Nephron (organoid): ENCODE data around the gene LRP4.

Experiments
- H3K27ac Mint-ChIP-seq, 3 experiments: 2 replicates each; pipeline ENCODE4 v1.8.0; 2020; ENCODE audit warnings: mixed read lengths in 3 of 3, mild to moderate bottlenecking in 2 of 3, moderate library complexity in 1 of 3
- H3K27me3 Mint-ChIP-seq: 2 replicates; pipeline ENCODE4 v1.8.0; 2021; ENCODE audit warnings: low read depth, mild to moderate bottlenecking, moderate library complexity, mixed read lengths
- H3K36me3 Mint-ChIP-seq: 2 replicates; pipeline ENCODE4 v1.8.0; 2020; ENCODE audit warnings: low read depth, mixed read lengths
- H3K4me1 Mint-ChIP-seq: 2 replicates; pipeline ENCODE4 v1.8.0; 2020; ENCODE audit warnings: mixed read lengths
- H3K4me3 Mint-ChIP-seq, 3 experiments: 2 replicates each; pipeline ENCODE4 v1.8.0; 2020; ENCODE audit warnings: mild to moderate bottlenecking in 3 of 3, mixed read lengths in 3 of 3, moderate library complexity in 2 of 3
- H3K9me3 Mint-ChIP-seq: 2 replicates; pipeline ENCODE4 v1.8.0; 2020; ENCODE audit warnings: mixed read lengths
- TF ChIP-seq, protein P1 (sequence below), 3 experiments: fragments of 200-600 bp; sonication (generic); IDR thresholded peaks; one replicate each; pipeline ENCODE4 v1.5.0; 2021; ENCODE audit warnings: antibody characterized with exemption in 3 of 3; ENCODE audit not compliant: unreplicated experiment in 3 of 3

Gene LRP4

DNA sequence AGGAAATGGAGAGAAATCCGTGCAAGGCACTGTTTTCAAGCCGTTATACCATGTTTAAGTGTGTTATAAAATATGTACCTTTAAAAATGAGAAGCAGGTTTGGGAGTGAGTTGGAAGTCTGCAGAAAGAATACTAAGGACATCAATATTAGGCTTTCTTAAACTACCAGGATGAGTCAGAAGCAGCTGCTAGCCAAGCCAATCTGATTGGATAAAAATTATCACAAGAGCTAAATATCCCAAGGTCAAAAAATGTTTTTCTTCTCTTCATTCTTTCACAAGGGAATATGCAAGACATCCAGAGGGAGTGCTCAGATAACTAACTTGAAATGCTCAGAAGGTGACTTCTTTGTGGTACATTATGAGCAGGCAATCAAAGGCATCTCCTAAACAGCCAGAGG, 53.0 kb downstream of the LRP4 start:
- H3K4me3 Mint-ChIP-seq = no peak overlapping the region

DNA sequence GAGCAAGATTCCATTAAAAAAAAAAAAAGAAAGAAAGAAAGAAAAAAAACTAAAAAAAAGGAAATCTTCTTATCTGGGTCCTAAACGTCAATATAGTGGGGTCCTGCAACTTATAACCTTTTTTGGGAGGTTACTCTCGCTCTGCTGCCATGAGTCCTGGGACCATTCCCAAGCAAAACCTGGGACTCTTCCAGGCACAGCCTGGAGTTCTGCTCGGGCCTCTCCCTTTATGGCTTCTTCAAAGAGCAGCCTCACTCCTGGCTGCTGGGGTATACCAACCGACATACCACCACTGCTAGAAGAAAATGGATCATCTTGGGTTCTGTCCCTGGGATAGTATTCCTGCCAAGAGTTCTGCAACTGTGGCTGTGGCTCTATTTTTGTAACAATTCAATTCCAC, 58.1 kb downstream of the LRP4 start:
- Mint-ChIP-seq H3K27ac (no peak overlapping the region), H3K27me3 (no peaks in the 10 kb centered on the region), H3K9me3 (no peaks in the 10 kb centered on the region), H3K4me3 (no peak overlapping the region), H3K4me1 (peaks cover 22% of the 10 kb centered on the region), H3K36me3 (peaks cover 63% of the 10 kb centered on the region)
- TF ChIP-seq, protein P1, sequence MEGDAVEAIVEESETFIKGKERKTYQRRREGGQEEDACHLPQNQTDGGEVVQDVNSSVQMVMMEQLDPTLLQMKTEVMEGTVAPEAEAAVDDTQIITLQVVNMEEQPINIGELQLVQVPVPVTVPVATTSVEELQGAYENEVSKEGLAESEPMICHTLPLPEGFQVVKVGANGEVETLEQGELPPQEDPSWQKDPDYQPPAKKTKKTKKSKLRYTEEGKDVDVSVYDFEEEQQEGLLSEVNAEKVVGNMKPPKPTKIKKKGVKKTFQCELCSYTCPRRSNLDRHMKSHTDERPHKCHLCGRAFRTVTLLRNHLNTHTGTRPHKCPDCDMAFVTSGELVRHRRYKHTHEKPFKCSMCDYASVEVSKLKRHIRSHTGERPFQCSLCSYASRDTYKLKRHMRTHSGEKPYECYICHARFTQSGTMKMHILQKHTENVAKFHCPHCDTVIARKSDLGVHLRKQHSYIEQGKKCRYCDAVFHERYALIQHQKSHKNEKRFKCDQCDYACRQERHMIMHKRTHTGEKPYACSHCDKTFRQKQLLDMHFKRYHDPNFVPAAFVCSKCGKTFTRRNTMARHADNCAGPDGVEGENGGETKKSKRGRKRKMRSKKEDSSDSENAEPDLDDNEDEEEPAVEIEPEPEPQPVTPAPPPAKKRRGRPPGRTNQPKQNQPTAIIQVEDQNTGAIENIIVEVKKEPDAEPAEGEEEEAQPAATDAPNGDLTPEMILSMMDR (IDR thresholded peaks at IDR 0.05; ENCODE audit: unreplicated experiment in 3 of 3) = no peak

More for the DNA sequence above, 53.0 kb downstream of the LRP4 start:
- Mint-ChIP-seq H3K4me1 (peaks cover under 1% of the 10 kb centered on the region), H3K9me3 (no peaks in the 10 kb centered on the region), H3K36me3 (peaks cover 67% of the 10 kb centered on the region), H3K27ac (no peak overlapping the region), H3K27me3 (no peaks in the 10 kb centered on the region)
- TF ChIP-seq, protein P1 (IDR thresholded peaks at IDR 0.05; ENCODE audit: unreplicated experiment in 3 of 3) = no peak

DNA sequence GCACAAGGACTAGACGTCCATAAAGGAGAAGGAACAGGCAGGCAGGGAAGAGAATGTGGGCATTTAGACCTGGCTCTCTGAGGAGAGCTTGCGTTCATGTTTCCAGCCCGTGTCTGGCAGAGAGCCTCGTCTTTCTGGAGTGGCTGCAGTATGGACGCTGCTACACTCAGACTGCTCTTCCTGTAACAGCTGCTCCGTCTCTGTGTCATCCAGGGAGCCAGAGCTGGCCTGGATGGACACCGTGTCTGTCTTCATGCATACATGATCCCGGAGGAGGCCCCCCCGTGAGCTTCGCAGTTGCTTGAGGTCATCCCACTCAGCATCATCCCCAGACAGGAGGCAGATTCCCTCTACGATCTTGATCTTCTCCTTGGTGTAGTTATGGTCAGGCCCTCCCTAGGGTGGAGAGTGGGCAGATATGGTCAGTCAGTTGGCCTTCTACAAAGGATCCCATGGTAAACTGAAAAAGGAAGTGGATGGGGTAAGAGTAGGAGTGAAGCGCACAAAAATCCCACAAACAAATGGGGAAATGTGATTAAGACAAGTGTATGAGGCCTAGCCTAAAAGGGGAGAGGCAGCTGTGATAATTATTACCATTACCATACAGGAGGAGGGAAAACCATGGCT, 59.3 kb downstream of the LRP4 start:
- H3K36me3 Mint-ChIP-seq = peaks cover 51% of the 10 kb centered on the region
- H3K4me1 Mint-ChIP-seq = peaks cover 22% of the 10 kb centered on the region
- H3K9me3 Mint-ChIP-seq = no peaks in the 10 kb centered on the region

DNA sequence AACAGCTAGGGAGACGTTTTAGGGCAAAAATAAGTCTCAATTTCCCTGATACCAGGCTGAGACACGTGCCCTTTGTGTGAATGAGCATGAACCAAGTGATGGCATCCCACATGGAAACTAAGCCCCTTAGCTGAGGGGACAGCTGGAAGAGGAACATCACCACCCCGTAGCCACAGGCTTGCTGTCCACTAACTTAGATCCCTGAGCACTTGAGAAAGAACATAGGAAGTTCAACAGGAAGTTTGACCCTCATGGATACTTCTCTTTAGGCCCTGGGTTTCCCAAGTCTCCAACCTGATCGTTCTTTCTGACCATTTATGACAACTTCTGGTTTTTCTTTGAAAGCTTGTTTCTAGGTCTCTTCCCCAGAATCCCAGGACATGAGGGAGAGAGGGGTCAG, 60.7 kb downstream of the LRP4 start:
- H3K4me3 Mint-ChIP-seq = no peak overlapping the region
- peaks cover 22% of the 10 kb centered on the region for H3K4me1 Mint-ChIP-seq
- TF ChIP-seq, protein P1 (IDR thresholded peaks at IDR 0.05; ENCODE audit: unreplicated experiment in 3 of 3) = no peak
- no peaks in the 10 kb centered on the region for H3K9me3 Mint-ChIP-seq
- H3K36me3 Mint-ChIP-seq = peaks cover 39% of the 10 kb centered on the region
- H3K27me3 Mint-ChIP-seq = no peaks in the 10 kb centered on the region
- no peak overlapping the region for H3K27ac Mint-ChIP-seq

More for the DNA sequence above, 59.3 kb downstream of the LRP4 start:
- TF ChIP-seq, protein P1 (IDR thresholded peaks at IDR 0.05; ENCODE audit: unreplicated experiment in 3 of 3) = no peak
- H3K27ac Mint-ChIP-seq = no peak overlapping the region
- H3K27me3 Mint-ChIP-seq = no peaks in the 10 kb centered on the region
- no peak overlapping the region for H3K4me3 Mint-ChIP-seq

DNA sequence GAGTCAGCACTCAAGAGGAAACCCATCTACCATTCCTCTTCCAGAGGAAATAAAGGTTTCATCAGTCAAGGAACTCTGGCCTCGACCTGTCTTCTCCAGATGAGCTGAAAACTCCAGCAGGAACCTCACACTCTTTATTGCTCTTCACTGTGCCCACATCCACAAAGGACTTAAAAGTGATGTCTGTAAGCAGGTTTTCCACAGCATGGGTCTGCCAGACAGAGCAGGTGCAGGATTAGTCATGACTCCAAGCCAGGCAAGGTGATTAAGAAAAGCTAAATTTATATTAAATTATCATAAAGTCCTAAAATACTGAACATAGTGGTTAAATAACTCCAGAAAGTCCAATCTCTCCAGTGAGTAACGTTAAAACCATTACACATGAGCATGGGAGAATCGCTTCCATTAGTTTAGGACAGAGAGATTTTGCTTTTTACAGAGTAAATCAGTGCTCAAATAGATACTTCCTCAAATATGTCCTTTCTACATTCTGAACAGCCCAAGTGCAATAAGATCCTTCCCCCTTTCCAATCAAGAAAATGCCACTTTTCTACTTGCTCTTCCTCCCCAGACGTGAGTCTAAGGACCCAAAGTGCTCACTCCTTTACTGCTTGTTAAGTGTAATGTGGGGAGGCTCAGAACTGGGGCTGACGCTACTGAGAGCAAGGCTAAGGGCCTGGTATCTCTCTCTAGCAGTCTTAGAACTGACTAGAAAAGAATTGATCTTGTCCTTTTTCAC, 61.6 kb downstream of the LRP4 start:
- TF ChIP-seq, protein P1 (IDR thresholded peaks at IDR 0.05; ENCODE audit: unreplicated experiment in 3 of 3) = no peak
- Mint-ChIP-seq H3K4me3 (no peak overlapping the region), H3K4me1 (peaks cover 22% of the 10 kb centered on the region), H3K27me3 (no peaks in the 10 kb centered on the region), H3K27ac (no peak overlapping the region), H3K9me3 (no peaks in the 10 kb centered on the region), H3K36me3 (peaks cover 34% of the 10 kb centered on the region)
